Effector CD4-positive, alpha-beta T cell (primary cell): Measurements from ENCODE around the gene PDE10A.
"Not testable (repeated sequence)": the region's sequence is repeated elsewhere in the genome, so short reads cannot be mapped to it uniquely, and the experiment has no call there.

ENCODE experiments used
- DNase-seq: peaks from one replicate; pipeline ENCODE4 v3.0.0-alpha.2; 2020

The PDE10A gene

DNA sequence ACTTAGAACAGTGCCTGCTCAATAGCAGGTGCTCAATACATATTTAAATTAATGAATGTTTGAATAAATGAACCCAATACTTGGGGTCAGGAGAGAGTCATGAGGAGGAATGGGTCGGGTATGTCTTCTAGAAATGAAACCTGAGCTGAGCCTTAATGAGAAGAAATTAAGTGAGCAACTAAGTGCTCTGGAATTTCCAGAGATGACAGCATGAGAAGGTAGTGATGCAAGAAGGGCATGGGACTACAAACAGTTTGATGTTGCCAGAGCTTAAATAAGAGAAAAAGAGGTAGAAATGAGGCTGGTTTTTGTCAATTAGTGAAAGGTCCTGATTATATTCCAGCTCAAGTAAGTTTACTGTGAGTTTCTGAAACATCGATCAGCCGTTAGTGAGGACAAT is 82.9 kb downstream of the PDE10A start:
- no peak for DNase-seq

DNA sequence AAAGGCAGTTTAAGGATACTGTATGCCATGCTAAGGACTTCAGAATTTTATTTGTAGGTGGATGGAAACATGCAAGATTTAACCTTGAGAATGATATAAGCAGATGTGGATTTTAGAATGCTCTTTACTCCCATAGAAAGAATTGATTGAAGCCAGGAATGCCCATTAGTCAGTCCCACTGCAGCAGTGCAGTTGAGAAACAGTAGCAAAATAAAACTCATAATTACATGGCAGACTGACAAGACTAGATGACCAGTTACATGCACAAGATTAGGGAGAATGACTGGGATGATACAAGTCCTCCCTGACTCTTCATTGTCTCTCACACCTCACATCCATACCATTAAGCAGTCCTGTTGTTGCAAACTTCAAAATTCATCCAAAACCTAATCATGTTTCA is 83.9 kb downstream of the PDE10A start:
- DNase-seq, result no peak

DNA sequence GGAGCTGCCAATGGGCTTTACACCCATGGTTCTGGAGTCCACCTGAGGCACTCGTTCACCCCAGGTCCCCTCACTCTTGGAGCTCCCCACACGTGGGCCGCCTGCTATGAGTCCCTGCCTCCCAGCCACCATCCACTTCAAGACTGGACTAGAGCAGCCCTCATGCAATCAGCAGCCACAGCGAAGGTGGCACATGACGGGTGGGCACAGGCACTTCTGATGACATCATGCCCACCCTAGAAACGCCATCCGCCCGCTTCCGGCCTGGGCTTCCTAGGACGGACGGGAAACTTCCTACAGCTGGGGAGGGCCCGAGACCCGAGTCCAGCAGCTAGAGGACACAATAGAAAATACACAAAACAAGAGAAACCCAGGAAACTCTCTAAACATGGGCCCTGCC is 85.5 kb downstream of the PDE10A start:
- DNase-seq, result no peak

DNA sequence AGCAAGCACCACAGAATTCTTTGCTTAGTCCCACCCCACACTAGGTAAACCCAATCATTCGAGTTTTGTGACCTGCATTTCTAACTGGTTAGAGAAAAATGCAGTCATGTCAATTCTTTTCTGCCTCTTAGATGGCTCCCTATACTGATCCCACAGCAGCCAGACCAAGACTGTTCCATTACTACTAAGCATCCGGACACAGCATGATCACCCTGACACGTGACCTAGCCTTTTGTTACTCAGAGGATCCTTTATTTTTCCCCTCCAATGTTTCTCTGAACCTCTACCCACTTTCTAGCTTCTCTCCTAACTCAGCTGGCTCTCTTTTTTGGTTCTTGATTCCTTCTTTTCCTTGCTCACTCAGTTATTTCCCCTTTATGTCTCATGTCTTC is 87.9 kb downstream of the PDE10A start:
- no peak for DNase-seq

GRCh38 chr6:165574220-165575157 is 88.6 kb downstream of the PDE10A start:
- no peak for DNase-seq

DNA sequence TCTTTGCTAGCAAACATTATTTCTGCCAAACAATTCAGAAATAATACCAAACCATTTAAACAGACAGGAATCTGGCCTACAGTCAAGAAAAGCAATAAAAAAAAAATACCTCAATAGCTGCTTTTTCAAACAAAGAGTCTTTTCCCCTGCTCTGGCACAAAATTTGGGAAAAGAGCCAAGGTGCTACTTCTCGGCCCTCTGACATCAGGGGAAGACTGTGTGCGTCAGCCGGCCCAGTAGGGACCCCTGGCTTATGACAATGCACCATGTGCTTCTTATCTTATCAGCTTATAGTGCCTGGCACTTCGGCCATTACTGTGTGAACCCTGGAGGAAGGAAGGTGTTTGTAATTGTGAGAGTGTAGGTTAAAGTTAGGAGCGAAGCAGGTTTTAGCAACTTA is 89.4 kb downstream of the PDE10A start:
- DNase-seq, result no peak

DNA sequence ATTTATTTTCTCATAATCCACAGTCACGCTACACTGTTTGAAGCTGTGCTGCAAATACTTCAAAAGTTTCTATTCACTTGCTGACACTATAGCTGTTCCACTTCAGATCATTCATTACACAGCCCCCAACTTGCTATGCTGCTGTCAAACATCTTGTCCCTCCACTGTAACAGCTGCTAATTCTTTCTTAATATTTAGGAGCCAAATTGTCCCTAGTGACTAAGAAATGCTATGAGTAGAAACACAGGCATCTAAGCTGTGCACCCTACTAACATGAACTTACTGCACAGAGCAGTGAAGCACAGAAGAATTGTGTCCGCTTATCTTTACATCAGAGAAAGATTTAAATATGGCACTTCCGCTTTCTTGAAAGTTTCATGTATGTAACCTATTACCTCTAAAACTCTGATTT is 91.3 kb downstream of the PDE10A start:
- DNase-seq, result no peak

- no peak for DNase-seq
These were observed 91.9 kb downstream of the PDE10A start for GRCh38 chr6:165571068-165571682.

- no peak for DNase-seq
These were observed 94.7 kb downstream of the PDE10A start for GRCh38 chr6:165568326-165568725.

- DNase-seq, result no peak
These were observed 96.8 kb downstream of the PDE10A start for GRCh38 chr6:165566088-165566828.

- DNase-seq, result no peak
These were observed 100.5 kb downstream of the PDE10A start for GRCh38 chr6:165562421-165563090.

GRCh38 chr6:165559632-165560031 is 103.4 kb downstream of the PDE10A start:
- no peak for DNase-seq

- DNase-seq, result not testable (repeated sequence)
These were observed 104.9 kb downstream of the PDE10A start for GRCh38 chr6:165558097-165558496.

GRCh38 chr6:165557674-165558073 is 105.4 kb downstream of the PDE10A start:
- DNase-seq, result no peak

GRCh38 chr6:165556116-165556843 is 106.8 kb downstream of the PDE10A start:
- DNase-seq, result no peak

DNA sequence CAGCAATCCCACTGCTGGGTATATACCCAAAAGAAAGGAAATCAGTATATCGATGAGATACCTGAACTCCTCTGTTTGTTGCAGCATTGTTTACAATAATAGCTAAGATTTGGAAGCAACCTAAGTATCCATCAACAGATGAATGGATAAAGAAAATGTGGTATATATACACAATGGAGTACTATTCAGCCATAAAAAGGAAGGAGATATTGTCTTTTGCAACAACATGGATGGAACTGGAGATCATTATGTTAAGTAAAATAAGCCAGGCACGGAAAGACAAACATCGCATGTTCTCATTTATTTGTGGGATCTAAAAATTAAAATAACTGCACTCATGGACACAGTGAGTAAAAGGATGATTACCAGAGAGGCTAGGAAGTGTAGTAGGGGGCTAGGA is 108.4 kb downstream of the PDE10A start:
- not testable (repeated sequence) for DNase-seq

DNA sequence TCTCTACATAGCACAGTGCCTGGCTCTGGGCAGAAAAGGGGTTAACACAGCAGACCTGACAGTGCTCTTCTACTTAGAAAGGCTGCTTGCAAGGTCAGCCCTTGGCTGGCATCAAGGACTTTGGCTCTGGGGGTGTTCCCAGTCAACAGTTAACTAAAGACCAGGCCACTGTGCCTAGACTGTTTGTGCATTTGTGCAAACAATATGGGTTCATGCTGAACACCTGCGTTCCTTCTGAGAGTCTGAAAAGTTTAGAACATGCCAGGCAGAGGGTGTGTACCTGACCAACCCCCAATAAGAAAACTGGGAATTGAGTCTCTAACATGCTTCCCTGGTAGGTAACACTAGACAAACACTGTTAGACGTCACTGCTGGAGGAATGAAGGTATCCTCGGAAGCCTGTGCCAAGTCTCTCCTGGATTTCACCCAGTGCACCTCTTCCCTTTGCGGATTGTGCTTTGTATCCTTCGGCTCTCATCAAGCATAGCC is 110.7 kb downstream of the PDE10A start:
- no peak for DNase-seq

DNA sequence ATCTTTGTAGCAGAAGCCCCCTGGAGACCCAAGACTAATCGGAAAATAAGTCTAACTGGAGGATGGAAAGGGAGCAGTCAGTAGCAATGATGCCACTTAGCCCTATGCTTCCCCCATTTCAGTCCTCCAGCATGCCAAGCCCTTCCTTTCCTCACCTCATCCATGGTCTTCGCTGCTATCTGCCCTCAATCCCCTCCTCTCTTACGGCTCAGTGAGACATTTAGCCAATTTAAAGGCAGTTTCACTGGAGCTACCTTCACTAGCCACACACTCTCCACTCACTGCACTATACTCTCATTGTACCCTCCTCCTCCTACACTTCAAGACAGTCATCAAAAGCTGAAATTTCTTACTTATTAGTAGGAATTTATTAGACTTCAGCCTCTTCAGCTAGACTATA is 111.2 kb downstream of the PDE10A start:
- DNase-seq, result no peak

DNA sequence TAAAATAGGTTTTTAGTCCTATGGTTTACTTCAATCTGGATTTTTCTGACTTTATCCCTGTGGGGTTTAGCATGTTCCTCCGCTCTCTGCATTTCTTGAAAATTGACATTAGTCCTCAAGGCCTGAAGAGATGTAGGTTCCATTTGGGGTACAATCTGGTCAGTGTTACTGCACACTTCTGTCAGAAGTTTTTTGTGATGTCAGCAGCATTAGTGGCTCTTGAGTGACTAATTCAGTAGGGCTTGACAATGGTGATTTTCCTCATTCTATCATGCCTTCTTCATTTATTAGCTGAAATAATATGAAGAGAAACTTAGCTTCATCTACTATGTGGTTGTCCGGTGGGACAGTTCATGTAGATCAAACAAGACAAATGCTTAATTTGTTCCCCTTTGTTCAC is 114.6 kb downstream of the PDE10A start:
- DNase-seq, result no peak

- no peak for DNase-seq
These were observed 117.2 kb downstream of the PDE10A start for GRCh38 chr6:165545806-165546205.

- no peak for DNase-seq
These were observed 119.3 kb downstream of the PDE10A start for GRCh38 chr6:165543781-165544180.

- no peak for DNase-seq
These were observed 126.1 kb downstream of the PDE10A start for GRCh38 chr6:165536911-165537310.
